HG02610 (cell line): ENCODE data around the gene RPS23.

Experiments used
- ATAC-seq: cut with Tn5 transposase; IDR thresholded peaks from one replicate; pipeline ENCODE4 v1.9.1; 2021; ENCODE audit warnings: mild to moderate bottlenecking, moderate library complexity; ENCODE audit not compliant: unreplicated experiment

The RPS23 gene

GRCh38 chr5:82277987-82278710 is at the start of gene RPS23:
RPS23 (minus strand) TSS chr5:82278354; CDS start chr5:82278323, 31 bp downstream.
- peak; percentile 94 for ATAC-seq

GRCh38 chr5:82327941-82328340 is 49.8 kb upstream of the RPS23 start:
- no peak for ATAC-seq

GRCh38 chr5:82325996-82326395 is 47.8 kb upstream of the RPS23 start:
- ATAC-seq: no peak

GRCh38 chr5:82325155-82325554 is 47.0 kb upstream of the RPS23 start:
- no peak for ATAC-seq

- ATAC-seq: no peak
Observed at GRCh38 chr5:82320966-82321365, 42.8 kb upstream of the RPS23 start.

- no peak for ATAC-seq
Observed at GRCh38 chr5:82319651-82320376, 41.7 kb upstream of the RPS23 start.

- no peak for ATAC-seq
Observed at GRCh38 chr5:82319192-82319591, 41.0 kb upstream of the RPS23 start.

- no peak for ATAC-seq
Observed at GRCh38 chr5:82314964-82315758, 37.0 kb upstream of the RPS23 start.

GRCh38 chr5:82313016-82313415 is 34.9 kb upstream of the RPS23 start:
- ATAC-seq: no peak

- ATAC-seq: no peak
Observed at GRCh38 chr5:82312373-82312856, 34.3 kb upstream of the RPS23 start.

GRCh38 chr5:82309091-82309531 is 31.0 kb upstream of the RPS23 start:
- no peak for ATAC-seq

- no peak for ATAC-seq
Observed at GRCh38 chr5:82308416-82308815, 30.3 kb upstream of the RPS23 start.

GRCh38 chr5:82307451-82307850 is 29.3 kb upstream of the RPS23 start:
- ATAC-seq: no peak

GRCh38 chr5:82306151-82306550 is 28.0 kb upstream of the RPS23 start:
- ATAC-seq: no peak

- ATAC-seq: no peak
Observed at GRCh38 chr5:82301190-82301589, 23.0 kb upstream of the RPS23 start.

- no peak for ATAC-seq
Observed at GRCh38 chr5:82298668-82299067, 20.5 kb upstream of the RPS23 start.

- ATAC-seq: no peak
Observed at GRCh38 chr5:82297711-82298110, 19.6 kb upstream of the RPS23 start.

- ATAC-seq: no peak
Observed at GRCh38 chr5:82296929-82297328, 18.8 kb upstream of the RPS23 start.

GRCh38 chr5:82295959-82296531 is 17.9 kb upstream of the RPS23 start:
- ATAC-seq: peak; percentile 53

- ATAC-seq: no peak
Observed at GRCh38 chr5:82295144-82295543, 17.0 kb upstream of the RPS23 start.

GRCh38 chr5:82291420-82291819 is 13.3 kb upstream of the RPS23 start:
- ATAC-seq: no peak
